C4-2B (cell line): ENCODE results near the gene OTOG.

Source experiments
- H3K27ac ChIP-seq: fragments of 450-650 bp; 2 replicates; pipeline ENCODE4 v1.5.1; 2017
- ZFX ChIP-seq: fragments of 450-650 bp; IDR thresholded peaks from 2 replicates; pipeline ENCODE4 v1.6.1; 2017
- TF ChIP-seq, protein P1 (sequence below): fragments of 450-650 bp; conservative IDR thresholded peaks from 2 replicates; pipeline ENCODE4 v1.5.1; 2017; ENCODE audit warnings: mild to moderate bottlenecking

OTOG gene

DNA sequence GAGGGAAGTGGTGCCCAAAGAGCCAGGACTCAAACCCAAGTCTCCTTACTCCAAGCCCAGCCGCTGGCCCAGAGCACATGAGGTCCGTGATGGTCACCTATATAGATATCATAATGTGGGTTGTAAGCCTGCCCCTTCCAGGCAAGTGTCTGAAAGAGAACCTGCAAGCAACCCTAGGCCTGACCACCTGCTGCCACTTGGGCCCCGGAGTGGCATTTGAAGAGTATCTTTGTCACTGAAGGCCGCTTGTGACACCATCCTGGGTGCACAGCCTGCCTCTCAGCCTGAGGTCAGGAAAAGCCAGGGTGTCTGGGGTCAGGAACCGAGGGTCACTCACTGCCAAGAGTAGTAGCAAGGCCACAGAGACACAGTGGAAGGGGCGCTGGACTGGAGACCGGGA lies 32.4 kb downstream of the OTOG start:
- no peak for TF ChIP-seq ZFX
- TF ChIP-seq, protein P1, sequence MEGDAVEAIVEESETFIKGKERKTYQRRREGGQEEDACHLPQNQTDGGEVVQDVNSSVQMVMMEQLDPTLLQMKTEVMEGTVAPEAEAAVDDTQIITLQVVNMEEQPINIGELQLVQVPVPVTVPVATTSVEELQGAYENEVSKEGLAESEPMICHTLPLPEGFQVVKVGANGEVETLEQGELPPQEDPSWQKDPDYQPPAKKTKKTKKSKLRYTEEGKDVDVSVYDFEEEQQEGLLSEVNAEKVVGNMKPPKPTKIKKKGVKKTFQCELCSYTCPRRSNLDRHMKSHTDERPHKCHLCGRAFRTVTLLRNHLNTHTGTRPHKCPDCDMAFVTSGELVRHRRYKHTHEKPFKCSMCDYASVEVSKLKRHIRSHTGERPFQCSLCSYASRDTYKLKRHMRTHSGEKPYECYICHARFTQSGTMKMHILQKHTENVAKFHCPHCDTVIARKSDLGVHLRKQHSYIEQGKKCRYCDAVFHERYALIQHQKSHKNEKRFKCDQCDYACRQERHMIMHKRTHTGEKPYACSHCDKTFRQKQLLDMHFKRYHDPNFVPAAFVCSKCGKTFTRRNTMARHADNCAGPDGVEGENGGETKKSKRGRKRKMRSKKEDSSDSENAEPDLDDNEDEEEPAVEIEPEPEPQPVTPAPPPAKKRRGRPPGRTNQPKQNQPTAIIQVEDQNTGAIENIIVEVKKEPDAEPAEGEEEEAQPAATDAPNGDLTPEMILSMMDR, result no peak
- H3K27ac ChIP-seq, result no peak overlapping the region

DNA sequence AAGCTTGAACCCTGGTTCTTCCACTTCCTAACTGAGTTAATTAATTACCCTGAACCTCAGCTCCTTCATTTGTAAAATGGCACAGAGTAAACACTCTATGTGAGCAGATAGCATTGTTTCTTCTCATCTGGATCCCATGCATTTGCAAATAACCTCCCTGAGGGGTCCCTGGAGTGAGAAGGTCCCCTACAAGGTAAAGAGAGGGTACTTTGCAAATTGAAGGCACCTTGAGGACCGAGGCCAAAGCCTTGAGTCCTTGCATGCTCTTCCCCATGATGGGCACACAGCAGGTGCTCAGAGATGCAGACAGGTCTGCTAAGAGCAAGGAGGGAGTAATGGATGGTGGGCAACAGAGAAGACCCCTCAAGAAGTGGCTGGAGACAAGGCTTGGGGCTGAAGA lies 33.2 kb downstream of the OTOG start:
- TF ChIP-seq, protein P1, result no peak
- no peak for TF ChIP-seq ZFX
- H3K27ac ChIP-seq, result no peak overlapping the region

DNA sequence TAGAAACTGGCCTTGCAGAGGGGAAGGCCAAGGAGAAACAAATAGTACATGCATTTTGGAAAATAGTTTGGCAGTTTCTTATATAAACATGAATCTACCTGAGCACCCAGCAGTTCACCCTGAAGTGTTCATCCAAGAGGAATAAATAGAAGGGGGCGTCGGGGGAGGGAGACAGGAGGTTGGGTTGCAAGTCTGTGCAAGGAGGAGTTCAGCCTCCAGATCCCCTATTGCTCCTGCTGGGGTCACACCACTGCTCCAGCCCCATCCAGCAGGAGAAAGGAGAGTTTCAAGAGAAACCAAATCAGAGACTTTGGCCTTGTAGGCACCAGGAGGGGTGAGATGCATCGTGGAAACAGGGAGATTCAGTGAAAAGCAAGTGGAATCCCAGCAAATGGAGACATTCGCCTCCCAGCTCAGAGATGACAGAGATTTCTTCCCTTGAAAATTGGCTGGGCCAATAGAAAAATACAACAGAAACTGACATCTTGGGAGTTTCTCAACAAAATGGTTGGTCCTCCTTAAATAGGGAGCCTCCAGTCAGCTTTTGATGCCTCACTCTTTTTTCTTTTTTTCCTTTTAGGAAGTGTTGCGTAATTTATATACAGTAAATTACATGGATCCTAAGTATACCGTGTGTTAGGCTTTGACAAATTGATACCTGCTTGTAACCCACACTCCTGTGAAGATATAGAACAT lies 34.1 kb downstream of the OTOG start:
- no peak for TF ChIP-seq ZFX
- TF ChIP-seq, protein P1, result no peak
- no peak overlapping the region for H3K27ac ChIP-seq

DNA sequence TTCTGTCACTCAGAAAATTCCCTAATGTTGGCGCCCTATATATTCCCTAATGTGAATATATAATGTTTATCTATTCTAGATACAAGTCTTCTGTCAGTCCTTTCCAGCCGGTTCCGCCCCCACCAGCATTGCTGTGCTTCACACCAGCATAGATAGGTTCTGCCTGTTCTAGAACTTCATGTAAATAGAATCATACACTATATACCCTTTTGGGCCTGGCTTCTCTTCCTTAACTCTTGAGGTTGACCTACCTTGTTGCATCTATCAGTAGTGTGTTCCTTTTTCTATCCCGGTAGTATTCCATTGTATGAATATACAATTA lies 34.6 kb downstream of the OTOG start:
- H3K27ac ChIP-seq, result no peak overlapping the region
- TF ChIP-seq, protein P1, result no peak

DNA sequence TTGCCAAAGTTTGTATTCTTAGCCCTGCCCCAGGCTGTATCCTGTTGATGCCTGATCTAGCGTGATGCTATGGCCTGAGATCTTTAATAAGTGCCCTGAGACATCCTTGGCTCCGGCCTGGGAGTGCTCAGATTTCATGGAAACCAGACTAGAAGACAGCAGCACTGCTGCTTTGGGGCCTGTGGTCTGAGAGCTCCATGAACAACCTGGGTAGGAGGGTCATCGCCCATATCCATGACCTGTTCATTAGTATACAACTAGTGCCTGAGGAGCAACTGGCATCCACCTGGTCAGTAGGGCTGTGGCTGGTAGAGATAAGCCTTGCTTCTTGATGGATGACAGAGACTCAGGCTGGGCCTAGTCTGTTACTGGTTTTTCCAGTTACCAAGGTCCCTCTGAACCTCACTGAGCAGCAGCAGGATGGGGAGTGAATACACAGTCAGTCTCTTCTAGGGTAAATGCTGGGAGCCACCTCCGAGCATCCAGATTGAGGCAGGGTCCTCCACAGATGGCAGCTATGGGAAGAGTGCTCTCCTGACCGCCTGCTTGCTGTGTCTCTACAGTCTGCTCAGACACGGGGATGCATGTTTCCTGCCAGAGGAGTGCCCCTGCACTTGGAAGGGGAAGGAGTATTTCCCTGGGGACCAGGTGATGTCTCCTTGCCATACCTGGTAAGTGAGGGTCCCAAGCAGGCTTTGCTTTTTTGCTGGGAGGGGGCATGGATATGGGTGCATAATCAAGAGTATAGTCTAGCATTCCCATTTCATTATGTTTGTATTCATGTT lies 39.0 kb downstream of the OTOG start:
- no peak for TF ChIP-seq ZFX
- TF ChIP-seq, protein P1, result no peak
- H3K27ac ChIP-seq, result no peak overlapping the region

DNA sequence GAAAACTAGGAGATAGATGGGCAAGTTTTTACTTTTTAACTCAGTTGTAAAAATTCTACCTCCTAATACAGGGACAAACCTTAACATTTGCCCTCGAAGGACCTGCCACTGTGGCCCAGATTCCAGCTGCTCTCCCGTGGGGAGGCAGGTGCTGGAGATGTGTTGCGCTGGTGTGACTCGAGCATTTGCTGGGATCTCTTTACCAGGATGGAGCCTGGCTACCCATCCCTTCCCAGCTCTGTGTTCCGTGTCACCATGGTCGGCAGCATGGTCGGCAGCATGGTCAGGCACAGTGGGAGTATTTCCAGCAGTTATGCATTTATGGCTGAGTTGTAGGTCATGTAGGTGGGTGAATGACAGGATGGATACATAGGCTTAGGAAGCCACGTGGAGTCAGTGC lies 41.1 kb downstream of the OTOG start:
- H3K27ac ChIP-seq, result no peak overlapping the region
- TF ChIP-seq, protein P1, result no peak
- TF ChIP-seq ZFX, result no peak

DNA sequence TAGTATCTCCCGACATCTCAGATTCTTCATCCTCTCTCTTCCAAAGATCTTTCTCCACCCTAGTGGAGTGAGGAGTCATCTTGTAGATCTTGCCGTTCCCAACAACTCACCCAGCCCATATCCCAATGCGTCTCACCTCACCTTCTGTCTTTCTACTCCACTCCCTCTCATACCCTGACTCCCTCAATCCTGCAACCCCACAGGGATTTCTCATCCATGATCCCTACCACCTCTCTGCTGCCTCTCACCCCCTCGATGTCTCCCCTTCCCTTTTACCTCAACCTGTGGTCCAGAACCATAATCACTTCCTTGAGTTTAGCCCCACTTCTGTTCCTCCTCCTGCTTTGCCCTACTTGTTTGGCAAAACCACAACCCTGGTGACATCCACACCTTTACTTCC lies 41.7 kb downstream of the OTOG start:
- TF ChIP-seq, protein P1, result no peak
- no peak for TF ChIP-seq ZFX
- H3K27ac ChIP-seq, result no peak overlapping the region
